ENCODE measurements around the gene C15orf62. TPM values are rescaled to one million over a fixed set of nuclear protein-coding genes. Genes with fewer than 3 reads are reported as not detected.
A peak's percentile ranks its signal among the peaks of the same experiment; 100 is the strongest.

The C15orf62 gene
- total and polyA plus RNA-seq, 9 donors: 0.13 to 2.2 (median 1.3) TPM

GRCh38 chr15:40739854-40740253 is 29.9 kb upstream of the C15orf62 start:
- H3K27ac ChIP-seq (ENCODE audit: low read length): no peak overlapping the region
- no peak overlapping the region for H3K4me3 ChIP-seq (ENCODE audit: low read length)
- H3K27me3 ChIP-seq (ENCODE audit: control insufficient read depth, insufficient read depth, low read length): no peaks in the 10 kb centered on the region
- WGBS (ENCODE audit: insufficient coverage): no CpG with 5 or more reads among the region's 2 CpGs
- no peak for DNase-seq
- H3K4me1 ChIP-seq (ENCODE audit: control insufficient read depth, insufficient read depth, low read length): peaks cover 2% of the 10 kb centered on the region
- H3K9me3 ChIP-seq (replicated peaks; ENCODE audit: control insufficient read depth, low read depth, low read length): no peaks in the 10 kb centered on the region
- peaks cover 74% of the 10 kb centered on the region for H3K36me3 ChIP-seq (ENCODE audit: control insufficient read depth, insufficient read depth, low read length)

DNA sequence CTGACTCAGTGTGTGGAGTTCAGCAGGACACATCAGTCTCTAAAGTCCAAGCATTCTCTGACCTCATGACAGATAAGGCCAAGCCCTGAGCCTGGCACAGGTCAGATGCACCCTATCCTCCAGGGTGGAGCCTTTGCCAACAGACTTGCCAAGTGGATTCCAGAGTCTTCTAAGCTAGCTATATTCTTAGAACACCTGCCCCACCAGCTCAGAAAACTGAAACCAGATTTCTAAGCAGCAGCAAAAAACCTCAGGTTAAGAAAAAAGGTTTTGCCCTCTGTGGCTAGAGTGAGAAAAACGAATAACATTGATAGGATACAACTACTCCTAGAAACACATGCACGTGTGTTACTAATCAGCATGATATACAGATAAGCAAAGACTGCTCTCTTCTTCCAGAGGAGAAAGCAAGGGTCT is 26.3 kb upstream of the C15orf62 start:
- H3K4me1 ChIP-seq (ENCODE audit: control insufficient read depth, insufficient read depth, low read length): peaks cover 2% of the 10 kb centered on the region
- WGBS (ENCODE audit: insufficient coverage): no CpG with 5 or more reads among the region's 2 CpGs
- no peaks in the 10 kb centered on the region for H3K9me3 ChIP-seq (replicated peaks; ENCODE audit: control insufficient read depth, low read depth, low read length)
- no peak overlapping the region for H3K4me3 ChIP-seq (ENCODE audit: low read length)
- H3K36me3 ChIP-seq (ENCODE audit: control insufficient read depth, insufficient read depth, low read length): peaks cover 61% of the 10 kb centered on the region
- H3K27me3 ChIP-seq (ENCODE audit: control insufficient read depth, insufficient read depth, low read length): no peaks in the 10 kb centered on the region
- DNase-seq: no peak
- no peak overlapping the region for H3K27ac ChIP-seq (ENCODE audit: low read length)

- no peak for DNase-seq
- WGBS (ENCODE audit: insufficient coverage): 50% methylated on average over 6 of the region's 12 CpGs
- Histone ChIP-seq H3K4me3 (ENCODE audit: low read length) (no peak overlapping the region), H3K4me1 (ENCODE audit: control insufficient read depth, insufficient read depth, low read length) (peaks cover 2% of the 10 kb centered on the region), H3K27ac (ENCODE audit: low read length) (no peak overlapping the region), H3K36me3 (ENCODE audit: control insufficient read depth, insufficient read depth, low read length) (peaks cover 58% of the 10 kb centered on the region), H3K27me3 (ENCODE audit: control insufficient read depth, insufficient read depth, low read length) (no peaks in the 10 kb centered on the region), H3K9me3 (replicated peaks; ENCODE audit: control insufficient read depth, low read depth, low read length) (no peaks in the 10 kb centered on the region)
Measured at GRCh38 chr15:40743921-40744814, 25.6 kb upstream of the C15orf62 start.

DNA sequence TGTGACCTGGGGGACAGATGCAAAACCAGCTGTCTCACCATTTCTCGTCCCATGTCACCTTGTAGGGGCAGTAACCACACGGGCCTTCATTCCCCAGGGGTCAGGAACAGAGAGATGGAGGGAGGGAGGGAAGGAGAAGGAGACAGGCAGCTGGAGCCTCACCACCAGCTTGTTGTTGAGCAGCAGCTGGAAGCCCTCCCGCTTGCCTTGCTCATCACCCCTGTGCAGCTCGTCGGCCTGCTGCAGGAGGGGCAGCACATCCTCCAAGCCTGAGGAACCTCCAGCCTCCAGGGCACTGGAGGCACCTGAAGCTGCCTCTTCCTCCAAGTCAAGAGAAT is 25.0 kb upstream of the C15orf62 start:
- WGBS (ENCODE audit: insufficient coverage): 66% methylated on average over 4 of the region's 5 CpGs
- Histone ChIP-seq H3K36me3 (ENCODE audit: control insufficient read depth, insufficient read depth, low read length) (peaks cover 58% of the 10 kb centered on the region), H3K27me3 (ENCODE audit: control insufficient read depth, insufficient read depth, low read length) (no peaks in the 10 kb centered on the region), H3K9me3 (replicated peaks; ENCODE audit: control insufficient read depth, low read depth, low read length) (no peaks in the 10 kb centered on the region), H3K4me3 (ENCODE audit: low read length) (no peak overlapping the region), H3K27ac (ENCODE audit: low read length) (no peak overlapping the region), H3K4me1 (ENCODE audit: control insufficient read depth, insufficient read depth, low read length) (peaks cover 2% of the 10 kb centered on the region)
- no peak for DNase-seq

- peaks cover 67% of the 10 kb centered on the region for H3K36me3 ChIP-seq (ENCODE audit: control insufficient read depth, insufficient read depth, low read length)
- WGBS (ENCODE audit: insufficient coverage): no CpG with 5 or more reads among the region's 3 CpGs
- no peak overlapping the region for H3K27ac ChIP-seq (ENCODE audit: low read length)
Measured at GRCh38 chr15:40746916-40747418, 22.8 kb upstream of the C15orf62 start.

DNA sequence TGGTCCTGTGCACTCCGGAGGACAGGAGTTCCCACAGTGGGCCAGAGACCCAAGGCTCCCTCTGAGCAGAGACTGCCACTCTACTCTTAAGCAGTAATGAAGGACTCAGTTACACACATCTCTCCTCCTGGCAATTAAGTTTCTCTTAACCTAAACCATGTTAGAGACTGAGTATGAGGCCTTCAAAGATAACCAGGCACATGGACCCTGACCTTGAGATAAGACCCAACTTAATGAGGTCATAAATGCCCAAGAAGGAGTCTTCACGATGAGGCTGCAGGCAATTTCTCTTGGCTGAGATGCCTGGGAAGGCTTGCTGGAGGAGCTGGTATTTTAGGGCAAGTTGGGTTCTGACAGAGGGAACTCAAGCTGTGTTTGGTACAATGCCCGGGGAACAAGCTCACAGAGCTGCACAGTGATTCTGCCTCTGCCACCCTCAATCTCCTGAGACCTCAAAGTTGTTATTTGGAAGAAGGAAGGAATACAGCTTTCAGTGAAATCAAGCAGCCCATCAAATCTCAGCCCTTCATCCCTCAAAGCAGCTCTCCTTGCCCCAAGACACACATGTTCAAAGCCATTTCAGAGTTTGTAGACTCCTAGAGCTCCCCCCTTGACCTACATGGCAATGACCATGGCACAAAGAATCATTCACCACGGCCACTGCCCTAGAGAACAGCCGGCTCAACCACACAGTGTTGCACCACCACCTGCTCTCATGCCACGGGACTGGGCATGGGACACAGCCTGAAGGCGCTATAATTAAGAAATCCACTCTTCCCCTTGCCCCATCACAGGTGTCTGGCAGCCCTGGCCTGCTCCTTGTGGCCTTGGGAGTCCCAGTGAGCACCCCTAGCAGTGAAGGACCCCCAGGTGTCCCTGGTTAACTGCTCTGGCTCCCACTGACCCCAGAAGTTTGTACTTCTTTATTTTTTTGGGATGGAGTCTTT is 21.8 kb upstream of the C15orf62 start:
- H3K27ac ChIP-seq (ENCODE audit: low read length): no peak overlapping the region
- no peak overlapping the region for H3K4me3 ChIP-seq (ENCODE audit: low read length)
- 71% methylated on average over 6 of the region's 7 CpGs for WGBS (ENCODE audit: insufficient coverage)
- H3K4me1 ChIP-seq (ENCODE audit: control insufficient read depth, insufficient read depth, low read length): peaks cover 2% of the 10 kb centered on the region
- H3K36me3 ChIP-seq (ENCODE audit: control insufficient read depth, insufficient read depth, low read length): peaks cover 65% of the 10 kb centered on the region
- no peaks in the 10 kb centered on the region for H3K9me3 ChIP-seq (replicated peaks; ENCODE audit: control insufficient read depth, low read depth, low read length)
- no peaks in the 10 kb centered on the region for H3K27me3 ChIP-seq (ENCODE audit: control insufficient read depth, insufficient read depth, low read length)
- DNase-seq: no peak

More at GRCh38 chr15:40746916-40747418, 22.8 kb upstream of the C15orf62 start:
- Histone ChIP-seq H3K4me3 (ENCODE audit: low read length) (no peak overlapping the region), H3K27me3 (ENCODE audit: control insufficient read depth, insufficient read depth, low read length) (no peaks in the 10 kb centered on the region), H3K4me1 (ENCODE audit: control insufficient read depth, insufficient read depth, low read length) (peaks cover 2% of the 10 kb centered on the region), H3K9me3 (replicated peaks; ENCODE audit: control insufficient read depth, low read depth, low read length) (no peaks in the 10 kb centered on the region)
- DNase-seq: no peak

GRCh38 chr15:40749151-40749630 is 20.6 kb upstream of the C15orf62 start:
- Histone ChIP-seq H3K9me3 (replicated peaks; ENCODE audit: control insufficient read depth, low read depth, low read length) (no peaks in the 10 kb centered on the region), H3K4me3 (ENCODE audit: low read length) (no peak overlapping the region), H3K4me1 (ENCODE audit: control insufficient read depth, insufficient read depth, low read length) (peaks cover 4% of the 10 kb centered on the region), H3K27ac (ENCODE audit: low read length) (no peak overlapping the region), H3K27me3 (ENCODE audit: control insufficient read depth, insufficient read depth, low read length) (no peaks in the 10 kb centered on the region), H3K36me3 (ENCODE audit: control insufficient read depth, insufficient read depth, low read length) (peaks cover 54% of the 10 kb centered on the region)
- WGBS (ENCODE audit: insufficient coverage): no CpG with 5 or more reads among the region's 4 CpGs
- no peak for DNase-seq

- Histone ChIP-seq H3K9me3 (replicated peaks; ENCODE audit: control insufficient read depth, low read depth, low read length) (no peaks in the 10 kb centered on the region), H3K27ac (ENCODE audit: low read length) (no peak overlapping the region), H3K4me3 (ENCODE audit: low read length) (no peak overlapping the region), H3K36me3 (ENCODE audit: control insufficient read depth, insufficient read depth, low read length) (peaks cover 39% of the 10 kb centered on the region), H3K27me3 (ENCODE audit: control insufficient read depth, insufficient read depth, low read length) (no peaks in the 10 kb centered on the region), H3K4me1 (ENCODE audit: control insufficient read depth, insufficient read depth, low read length) (peaks cover 10% of the 10 kb centered on the region)
- no peak for DNase-seq
- WGBS (ENCODE audit: insufficient coverage): 100% methylated on average over 2 of the region's 4 CpGs
Measured at GRCh38 chr15:40750885-40751284, 18.9 kb upstream of the C15orf62 start.

GRCh38 chr15:40751745-40752144 is 18.0 kb upstream of the C15orf62 start:
- no peak for DNase-seq

GRCh38 chr15:40754574-40754882 is 15.3 kb upstream of the C15orf62 start:
- Histone ChIP-seq H3K4me1 (ENCODE audit: control insufficient read depth, insufficient read depth, low read length) (peaks cover 11% of the 10 kb centered on the region), H3K27me3 (ENCODE audit: control insufficient read depth, insufficient read depth, low read length) (no peaks in the 10 kb centered on the region), H3K9me3 (replicated peaks; ENCODE audit: control insufficient read depth, low read depth, low read length) (no peaks in the 10 kb centered on the region), H3K4me3 (ENCODE audit: low read length) (peak overlapping the region; percentile 94), H3K27ac (ENCODE audit: low read length) (peak overlapping the region; percentile 82), H3K36me3 (ENCODE audit: control insufficient read depth, insufficient read depth, low read length) (peaks cover 23% of the 10 kb centered on the region)
- under 1% methylated on average over 20 of the region's 22 CpGs for WGBS (ENCODE audit: insufficient coverage)
- DNase-seq: no peak

More at GRCh38 chr15:40751745-40752144, 18.0 kb upstream of the C15orf62 start:
- Histone ChIP-seq H3K4me1 (ENCODE audit: control insufficient read depth, insufficient read depth, low read length) (peaks cover 11% of the 10 kb centered on the region), H3K4me3 (ENCODE audit: low read length) (no peak overlapping the region), H3K27ac (ENCODE audit: low read length) (no peak overlapping the region), H3K9me3 (replicated peaks; ENCODE audit: control insufficient read depth, low read depth, low read length) (no peaks in the 10 kb centered on the region), H3K27me3 (ENCODE audit: control insufficient read depth, insufficient read depth, low read length) (no peaks in the 10 kb centered on the region), H3K36me3 (ENCODE audit: control insufficient read depth, insufficient read depth, low read length) (peaks cover 38% of the 10 kb centered on the region)
- 89% methylated on average over 3 of the region's 12 CpGs for WGBS (ENCODE audit: insufficient coverage)
